ENCODE measurements around the gene JADE3.

JADE3 gene

GRCh38 chrX:47026198-47026597 lies 114.0 kb downstream of the JADE3 start:
- DNase-seq (ENCODE audit: low spot score): no peak

GRCh38 chrX:47030339-47030738 lies 118.1 kb downstream of the JADE3 start:
- peak; percentile 42 for DNase-seq (ENCODE audit: low spot score)

- DNase-seq (ENCODE audit: low spot score): no peak
Observed at GRCh38 chrX:47047989-47048388, 135.8 kb downstream of the JADE3 start.

GRCh38 chrX:47059142-47059874 lies 147.1 kb downstream of the JADE3 start:
- no peak for DNase-seq (ENCODE audit: low spot score)

GRCh38 chrX:47060708-47061107 lies 148.5 kb downstream of the JADE3 start:
- DNase-seq (ENCODE audit: low spot score): no peak

GRCh38 chrX:47061238-47061919 lies 149.2 kb downstream of the JADE3 start:
- DNase-seq (ENCODE audit: low spot score): no peak

- no peak for DNase-seq (ENCODE audit: low spot score)
Observed at GRCh38 chrX:47063179-47063578, 151.0 kb downstream of the JADE3 start.

GRCh38 chrX:47068214-47068613 lies 156.0 kb downstream of the JADE3 start:
- DNase-seq (ENCODE audit: low spot score): no peak

- DNase-seq (ENCODE audit: low spot score): no peak
Observed at GRCh38 chrX:47068720-47069119, 156.5 kb downstream of the JADE3 start.

GRCh38 chrX:47078129-47079043 lies 166.2 kb downstream of the JADE3 start, which contains the start of gene RGN:
TSS of gene RGN (plus strand) at chrX:47078443. CDS start at chrX:47081145, 2,702 bp downstream.
- no peak for DNase-seq (ENCODE audit: low spot score)

GRCh38 chrX:47080215-47080914 lies 168.1 kb downstream of the JADE3 start:
- DNase-seq (ENCODE audit: low spot score): no peak

- DNase-seq (ENCODE audit: low spot score): no peak
Observed at GRCh38 chrX:47080915-47081236, 168.7 kb downstream of the JADE3 start.

- no peak for DNase-seq (ENCODE audit: low spot score)
Observed at GRCh38 chrX:47091149-47091775, 179.0 kb downstream of the JADE3 start.

GRCh38 chrX:47093248-47093647 lies 181.0 kb downstream of the JADE3 start:
- DNase-seq (ENCODE audit: low spot score): peak; percentile 37

- DNase-seq (ENCODE audit: low spot score): no peak
Observed at GRCh38 chrX:47093860-47094259, 181.6 kb downstream of the JADE3 start.

GRCh38 chrX:47097018-47097417 lies 184.8 kb downstream of the JADE3 start:
- no peak for DNase-seq (ENCODE audit: low spot score)

GRCh38 chrX:47098338-47099094 lies 186.3 kb downstream of the JADE3 start:
- no peak for DNase-seq (ENCODE audit: low spot score)

GRCh38 chrX:47101206-47101605 lies 189.0 kb downstream of the JADE3 start:
- no peak for DNase-seq (ENCODE audit: low spot score)

Measured in kidney capillary endothelial cell (primary cell).